GM23338 (cell line): ENCODE data around the gene CD6. TPM values are rescaled to one million over a fixed set of nuclear protein-coding genes. Genes with fewer than 3 reads are reported as not detected.

Experiments used
- ATAC-seq: fragments of 200-7000 bp; cut with Tn5 transposase; 3 replicates; pipeline ENCODE4 v1.9.1; 2020
- DNase-seq: peaks from one replicate; pipeline ENCODE4 v3.0.0-alpha.2; 2015; ENCODE audit warnings: low spot score
- H2AFZ ChIP-seq: fragments of 200-600 bp; sonication (generic); 2 replicates; pipeline ENCODE4 v1.8.0; 2016; ENCODE audit warnings: antibody characterized with exemption, mild to moderate bottlenecking, moderate library complexity
- H3F3A ChIP-seq: fragments of 200-600 bp; sonication (generic); replicated peaks from 2 replicates; pipeline ENCODE4 v1.8.0; 2017; ENCODE audit warnings: antibody characterized with exemption, mixed run types, low read depth
- H3K27ac ChIP-seq: fragments of 200-600 bp; sonication (generic); 2 replicates; pipeline ENCODE4 v1.6.1; 2016; ENCODE audit warnings: low read depth
- H3K27me3 ChIP-seq: fragments of 200-600 bp; sonication (generic); 2 replicates; pipeline ENCODE4 v1.8.0; 2016; ENCODE audit warnings: mild to moderate bottlenecking, mixed run types, moderate library complexity; ENCODE audit not compliant: insufficient read depth
- H3K36me3 ChIP-seq: fragments of 200-600 bp; sonication (generic); 2 replicates; pipeline ENCODE4 v1.8.0; 2016; ENCODE audit warnings: mild to moderate bottlenecking; ENCODE audit not compliant: insufficient read depth
- H3K4me1 ChIP-seq: fragments of 200-600 bp; sonication (generic); 2 replicates; pipeline ENCODE4 v1.8.0; 2016; ENCODE audit warnings: mild to moderate bottlenecking, moderate library complexity; ENCODE audit not compliant: insufficient read depth
- H3K4me2 ChIP-seq: fragments of 200-600 bp; sonication (generic); 2 replicates; pipeline ENCODE4 v1.7.1; 2017; ENCODE audit warnings: mixed run types
- H3K4me3 ChIP-seq: fragments of 200-600 bp; sonication (generic); 2 replicates; pipeline ENCODE4 v1.6.1; 2016; ENCODE audit warnings: mixed run types
- H3K79me2 ChIP-seq: fragments of 200-600 bp; sonication (generic); replicated peaks from 2 replicates; pipeline ENCODE4 v1.8.0; 2017; ENCODE audit warnings: mild to moderate bottlenecking; ENCODE audit not compliant: insufficient read depth
- H3K9me2 ChIP-seq: fragments of 200-600 bp; sonication (generic); 2 replicates; pipeline ENCODE4 v1.8.0; 2017; ENCODE audit not compliant: insufficient read depth
- H4K20me1 ChIP-seq: fragments of 200-600 bp; sonication (generic); replicated peaks from 2 replicates; pipeline ENCODE4 v1.8.0; 2017; ENCODE audit warnings: mild to moderate bottlenecking; ENCODE audit not compliant: insufficient read depth
- H3K27ac Mint-ChIP-seq: 2 replicates; pipeline ENCODE4 v1.8.0; 2020; ENCODE audit warnings: inconsistent platforms, mild to moderate bottlenecking, moderate library complexity, mixed read lengths
- H3K27me3 Mint-ChIP-seq: 3 replicates; pipeline ENCODE4 v1.8.0; 2022; ENCODE audit warnings: low read depth, mild to moderate bottlenecking, moderate library complexity, mixed read lengths, inconsistent platforms; ENCODE audit not compliant: insufficient read depth, poor library complexity
- H3K36me3 Mint-ChIP-seq: 3 replicates; pipeline ENCODE4 v1.8.0; 2021; ENCODE audit warnings: low read depth, mild to moderate bottlenecking, inconsistent platforms, moderate library complexity, mixed read lengths
- H3K4me1 Mint-ChIP-seq: 3 replicates; pipeline ENCODE4 v1.8.0; 2020; ENCODE audit warnings: mild to moderate bottlenecking, inconsistent platforms, mixed read lengths
- H3K4me3 Mint-ChIP-seq: 3 replicates; pipeline ENCODE4 v1.8.0; 2021; ENCODE audit warnings: moderate library complexity, mild to moderate bottlenecking, inconsistent platforms, mixed read lengths
- H3K9me3 Mint-ChIP-seq: 3 replicates; pipeline ENCODE4 v1.8.0; 2020; ENCODE audit warnings: moderate library complexity, mild to moderate bottlenecking, inconsistent platforms, mixed read lengths
- CREB1 ChIP-seq: fragments of 250-450 bp; sonication (Bioruptor Pico); IDR thresholded peaks from 2 replicates; pipeline ENCODE4 v1.5.0; 2020; ENCODE audit warnings: low read depth, mild to moderate bottlenecking, moderate library complexity
- CTCF ChIP-seq, 2 experiments: fragments of 200-600 bp in 1 of 2; sonication (generic) in 1 of 2; conservative IDR thresholded peaks; 2 replicates each; pipeline versions ENCODE4 v1.5.1 to v1.6.1; 2016 to 2017; ENCODE audit warnings: antibody characterized with exemption in 2 of 2, low read depth in 2 of 2, mild to moderate bottlenecking in 2 of 2, moderate library complexity in 1 of 2
- ETS1 ChIP-seq: IDR thresholded peaks from 2 replicates; pipeline ENCODE4 v1.6.1; 2016; ENCODE audit warnings: antibody characterized with exemption
- EZH2 ChIP-seq: fragments of 200-600 bp; sonication (generic); IDR thresholded peaks from one replicate; pipeline ENCODE4 v1.8.0; 2017; ENCODE audit warnings: antibody characterized with exemption, mild to moderate bottlenecking, low read depth; ENCODE audit not compliant: unreplicated experiment
- EZH2phosphoT487 ChIP-seq: fragments of 200-600 bp; sonication (generic); IDR thresholded peaks from one replicate; pipeline ENCODE4 v1.8.1; 2018; ENCODE audit warnings: antibody characterized with exemption; ENCODE audit not compliant: unreplicated experiment
- JUNB ChIP-seq: IDR thresholded peaks from one replicate; pipeline ENCODE4 v1.6.1; 2016; ENCODE audit warnings: antibody characterized with exemption; ENCODE audit not compliant: unreplicated experiment
- REST ChIP-seq: IDR thresholded peaks from one replicate; pipeline ENCODE4 v1.6.1; 2018; ENCODE audit warnings: antibody characterized with exemption; ENCODE audit not compliant: unreplicated experiment
- ZNF114 ChIP-seq: fragments of 250-450 bp; sonication (Bioruptor Pico); IDR thresholded peaks from 2 replicates; pipeline ENCODE4 v1.5.0; 2020; ENCODE audit warnings: mild to moderate bottlenecking, moderate library complexity
- ZNF331 ChIP-seq: fragments of 250-450 bp; sonication (Bioruptor Pico); IDR thresholded peaks from 2 replicates; pipeline ENCODE4 v1.5.0; 2020; ENCODE audit warnings: low read depth, mild to moderate bottlenecking, moderate library complexity
- polyA plus RNA-seq: library from polyadenylated mRNA; unstranded; fragments of >200 nt; fragmentation: Nextera tagmentation; extraction: Ambion mirVana; gene quantifications from 2 replicates; pipeline ENCODE4 v1.2.1, GENCODE V29; 2016
- total RNA-seq: library from RNA; depleted of rRNA; stranded (reverse); fragments of >200 nt; shearing (Covaris generic); gene quantifications from 2 replicates; pipeline ENCODE4 v1.2.3, GENCODE V29; 2014
- TF ChIP-seq, protein P1 (sequence below): fragments of 250-450 bp; sonication (Bioruptor Pico); IDR thresholded peaks from 2 replicates; pipeline ENCODE4 v1.5.0; 2020; ENCODE audit warnings: mild to moderate bottlenecking, moderate library complexity

The CD6 gene
- total and polyA plus RNA-seq, 2 experiments from 2014 or later: 0.49 TPM; not detected in 1

DNA sequence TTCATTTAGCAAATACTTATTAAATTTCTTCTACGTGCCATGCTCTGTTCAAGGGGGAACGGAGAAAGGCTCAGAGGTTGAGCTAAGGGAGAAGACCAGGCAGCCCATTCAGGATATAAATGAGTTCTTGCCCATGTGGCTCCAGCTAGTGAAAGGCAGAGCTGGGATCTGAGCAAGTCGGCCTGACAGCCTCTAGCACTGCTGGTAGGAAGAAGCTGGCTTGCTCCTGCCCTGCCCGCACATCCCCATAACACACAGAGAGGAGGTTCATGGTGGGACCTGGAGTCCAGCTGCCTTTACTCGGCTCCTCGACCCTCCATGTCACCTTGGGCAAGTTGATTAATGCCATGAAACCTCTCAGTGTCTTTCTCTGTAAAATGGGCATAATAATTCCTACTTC is 21.5 kb upstream of the CD6 start (continued):
- TF ChIP-seq EZH2phosphoT487: no peak
- no peak for TF ChIP-seq REST
- no peak for TF ChIP-seq ZNF331 (CRISPR knock-in tag)

DNA sequence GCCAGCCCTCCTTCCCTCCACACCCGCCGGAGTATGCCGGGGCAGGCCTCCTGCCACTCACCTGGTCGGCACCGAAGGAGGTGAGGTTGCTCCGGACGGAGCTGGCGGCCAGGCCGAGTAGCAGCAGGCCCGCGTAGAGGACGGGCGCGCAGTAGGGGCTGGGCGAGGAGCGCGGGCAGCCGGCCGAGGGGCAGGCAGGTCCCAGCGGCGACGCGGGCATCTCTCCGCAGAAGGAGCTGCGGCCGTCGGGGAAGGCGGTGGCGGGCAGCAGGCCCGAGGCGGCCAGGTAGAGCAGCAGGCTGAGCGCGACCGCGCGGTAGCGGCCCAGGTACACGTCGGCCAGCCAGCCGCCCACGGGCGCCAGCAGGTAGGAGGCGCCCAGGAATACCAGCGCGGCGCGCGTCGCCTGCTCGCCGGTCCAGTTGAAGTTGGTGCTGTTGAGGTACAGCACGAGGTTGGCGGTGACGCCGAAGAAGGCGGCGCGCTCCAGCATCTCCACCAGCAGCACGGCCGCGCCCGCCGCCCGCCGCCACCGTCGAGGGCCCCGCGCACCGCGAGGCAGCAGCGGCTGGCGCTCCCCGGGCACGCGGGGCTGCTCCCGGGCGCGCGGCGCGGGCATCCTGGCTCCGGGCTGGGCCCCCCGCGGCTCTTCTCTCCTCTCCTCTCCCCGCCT is 20.4 kb upstream of the CD6 start:
- H2AFZ ChIP-seq: peak overlapping the region; percentile 99
- peak overlapping the region; percentile 90 for H3K4me2 ChIP-seq
- no peaks in the 10 kb centered on the region for H3K9me3 Mint-ChIP-seq
- ATAC-seq (peak; percentile 55), DNase-seq (peak; percentile 65)
- H3F3A ChIP-seq: peaks cover 8% of the 10 kb centered on the region
- H3K4me3 Mint-ChIP-seq: peak overlapping the region; percentile 70
- H3K27ac Mint-ChIP-seq: no peak overlapping the region
- H3K4me1 Mint-ChIP-seq: peaks cover 44% of the 10 kb centered on the region
- H3K27me3 ChIP-seq: peaks cover 30% of the 10 kb centered on the region
- H4K20me1 ChIP-seq: no peaks in the 10 kb centered on the region
- peaks cover 30% of the 10 kb centered on the region for H3K27me3 Mint-ChIP-seq
- H3K36me3 ChIP-seq: no peaks in the 10 kb centered on the region
- no peaks in the 10 kb centered on the region for H3K9me2 ChIP-seq
- no peak overlapping the region for H3K27ac ChIP-seq
- peaks cover 2% of the 10 kb centered on the region; the same call in 1 of the 3 replicates for H3K36me3 Mint-ChIP-seq
- H3K4me3 ChIP-seq: peak overlapping the region; percentile 68
- peaks cover 29% of the 10 kb centered on the region for H3K4me1 ChIP-seq
- peaks cover 6% of the 10 kb centered on the region; the same call in 1 of the 2 replicates for H3K79me2 ChIP-seq
- TF ChIP-seq ZNF114 (CRISPR knock-in tag) (no peak), EZH2 (no peak), JUNB (no peak), CREB1 (CRISPR knock-in tag) (no peak), EZH2phosphoT487 (no peak), ETS1 (no peak), CTCF (conservative IDR thresholded peaks at IDR 0.05; ENCODE audit: low read depth in 2 of 2) (no peak)
- TF ChIP-seq, protein P1, sequence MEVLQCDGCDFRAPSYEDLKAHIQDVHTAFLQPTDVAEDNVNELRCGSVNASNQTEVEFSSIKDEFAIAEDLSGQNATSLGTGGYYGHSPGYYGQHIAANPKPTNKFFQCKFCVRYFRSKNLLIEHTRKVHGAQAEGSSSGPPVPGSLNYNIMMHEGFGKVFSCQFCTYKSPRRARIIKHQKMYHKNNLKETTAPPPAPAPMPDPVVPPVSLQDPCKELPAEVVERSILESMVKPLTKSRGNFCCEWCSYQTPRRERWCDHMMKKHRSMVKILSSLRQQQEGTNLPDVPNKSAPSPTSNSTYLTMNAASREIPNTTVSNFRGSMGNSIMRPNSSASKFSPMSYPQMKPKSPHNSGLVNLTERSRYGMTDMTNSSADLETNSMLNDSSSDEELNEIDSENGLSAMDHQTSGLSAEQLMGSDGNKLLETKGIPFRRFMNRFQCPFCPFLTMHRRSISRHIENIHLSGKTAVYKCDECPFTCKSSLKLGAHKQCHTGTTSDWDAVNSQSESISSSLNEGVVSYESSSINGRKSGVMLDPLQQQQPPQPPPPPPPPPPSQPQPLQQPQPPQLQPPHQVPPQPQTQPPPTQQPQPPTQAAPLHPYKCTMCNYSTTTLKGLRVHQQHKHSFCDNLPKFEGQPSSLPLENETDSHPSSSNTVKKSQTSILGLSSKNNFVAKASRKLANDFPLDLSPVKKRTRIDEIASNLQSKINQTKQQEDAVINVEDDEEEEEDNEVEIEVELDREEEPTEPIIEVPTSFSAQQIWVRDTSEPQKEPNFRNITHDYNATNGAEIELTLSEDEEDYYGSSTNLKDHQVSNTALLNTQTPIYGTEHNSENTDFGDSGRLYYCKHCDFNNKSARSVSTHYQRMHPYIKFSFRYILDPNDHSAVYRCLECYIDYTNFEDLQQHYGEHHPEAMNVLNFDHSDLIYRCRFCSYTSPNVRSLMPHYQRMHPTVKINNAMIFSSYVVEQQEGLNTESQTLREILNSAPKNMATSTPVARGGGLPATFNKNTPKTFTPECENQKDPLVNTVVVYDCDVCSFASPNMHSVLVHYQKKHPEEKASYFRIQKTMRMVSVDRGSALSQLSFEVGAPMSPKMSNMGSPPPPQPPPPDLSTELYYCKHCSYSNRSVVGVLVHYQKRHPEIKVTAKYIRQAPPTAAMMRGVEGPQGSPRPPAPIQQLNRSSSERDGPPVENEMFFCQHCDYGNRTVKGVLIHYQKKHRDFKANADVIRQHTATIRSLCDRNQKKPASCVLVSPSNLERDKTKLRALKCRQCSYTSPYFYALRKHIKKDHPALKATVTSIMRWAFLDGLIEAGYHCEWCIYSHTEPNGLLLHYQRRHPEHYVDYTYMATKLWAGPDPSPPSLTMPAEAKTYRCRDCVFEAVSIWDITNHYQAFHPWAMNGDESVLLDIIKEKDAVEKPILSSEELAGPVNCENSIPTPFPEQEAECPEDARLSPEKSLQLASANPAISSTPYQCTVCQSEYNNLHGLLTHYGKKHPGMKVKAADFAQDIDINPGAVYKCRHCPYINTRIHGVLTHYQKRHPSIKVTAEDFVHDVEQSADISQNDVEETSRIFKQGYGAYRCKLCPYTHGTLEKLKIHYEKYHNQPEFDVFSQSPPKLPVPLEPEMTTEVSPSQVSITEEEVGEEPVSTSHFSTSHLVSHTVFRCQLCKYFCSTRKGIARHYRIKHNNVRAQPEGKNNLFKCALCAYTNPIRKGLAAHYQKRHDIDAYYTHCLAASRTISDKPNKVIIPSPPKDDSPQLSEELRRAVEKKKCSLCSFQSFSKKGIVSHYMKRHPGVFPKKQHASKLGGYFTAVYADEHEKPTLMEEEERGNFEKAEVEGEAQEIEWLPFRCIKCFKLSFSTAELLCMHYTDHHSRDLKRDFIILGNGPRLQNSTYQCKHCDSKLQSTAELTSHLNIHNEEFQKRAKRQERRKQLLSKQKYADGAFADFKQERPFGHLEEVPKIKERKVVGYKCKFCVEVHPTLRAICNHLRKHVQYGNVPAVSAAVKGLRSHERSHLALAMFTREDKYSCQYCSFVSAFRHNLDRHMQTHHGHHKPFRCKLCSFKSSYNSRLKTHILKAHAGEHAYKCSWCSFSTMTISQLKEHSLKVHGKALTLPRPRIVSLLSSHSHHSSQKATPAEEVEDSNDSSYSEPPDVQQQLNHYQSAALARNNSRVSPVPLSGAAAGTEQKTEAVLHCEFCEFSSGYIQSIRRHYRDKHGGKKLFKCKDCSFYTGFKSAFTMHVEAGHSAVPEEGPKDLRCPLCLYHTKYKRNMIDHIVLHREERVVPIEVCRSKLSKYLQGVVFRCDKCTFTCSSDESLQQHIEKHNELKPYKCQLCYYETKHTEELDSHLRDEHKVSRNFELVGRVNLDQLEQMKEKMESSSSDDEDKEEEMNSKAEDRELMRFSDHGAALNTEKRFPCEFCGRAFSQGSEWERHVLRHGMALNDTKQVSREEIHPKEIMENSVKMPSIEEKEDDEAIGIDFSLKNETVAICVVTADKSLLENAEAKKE (CRISPR knock-in tag): no peak
